NCI-H82 (cell line): ENCODE data around the gene SLC38A8.

ENCODE experiments used
- DNase-seq: peaks from one replicate; lab custom pipeline; 2025; lab: John Stamatoyannopoulos, UW

Gene SLC38A8

GRCh38 chr16:83969771-83970429 lies 72.7 kb downstream of the SLC38A8 start:
- no peak for DNase-seq

- no peak for DNase-seq
These were observed 73.5 kb downstream of the SLC38A8 start for GRCh38 chr16:83968891-83969649.

- no peak for DNase-seq
These were observed 74.2 kb downstream of the SLC38A8 start for GRCh38 chr16:83968306-83968851.

GRCh38 chr16:83967838-83968305 lies 74.7 kb downstream of the SLC38A8 start, which contains the start of gene NECAB2:
Gene NECAB2, plus strand, starts transcription at chr16:83968244. Its CDS starts 405 bp downstream, at chr16:83968649.
- DNase-seq = peak; percentile 56

GRCh38 chr16:83967091-83967490 lies 75.5 kb downstream of the SLC38A8 start:
- no peak for DNase-seq

GRCh38 chr16:83966153-83966696 lies 76.4 kb downstream of the SLC38A8 start:
- no peak for DNase-seq

- no peak for DNase-seq
These were observed 77.0 kb downstream of the SLC38A8 start for GRCh38 chr16:83965444-83966152.

- DNase-seq = no peak
These were observed 77.7 kb downstream of the SLC38A8 start for GRCh38 chr16:83964684-83965443.

- DNase-seq = no peak
These were observed 79.1 kb downstream of the SLC38A8 start for GRCh38 chr16:83963277-83964119.

- no peak for DNase-seq
These were observed 81.0 kb downstream of the SLC38A8 start for GRCh38 chr16:83961591-83961990.

- no peak for DNase-seq
These were observed 81.9 kb downstream of the SLC38A8 start for GRCh38 chr16:83960521-83961249.
